Neural cell (in vitro differentiated cells): ENCODE data around the gene REXO1. TPM values are rescaled to one million over a fixed set of nuclear protein-coding genes. Genes with fewer than 3 reads are reported as not detected.

ENCODE experiments used
- H2AFZ ChIP-seq: fragments of 200-600, 300-800 bp; sonication (generic), shearing (Covaris generic); 2 replicates; pipeline ENCODE4 v1.6.0; 2014; ENCODE audit warnings: low read depth, mild to moderate bottlenecking, antibody characterized with exemption, low read length, moderate library complexity
- H3F3A ChIP-seq: fragments of 200-600 bp; shearing (Covaris generic); 2 replicates; pipeline ENCODE4 v1.6.1; 2016; ENCODE audit warnings: mild to moderate bottlenecking, moderate library complexity, mixed read lengths, antibody characterized with exemption, low read length; ENCODE audit not compliant: insufficient read depth, poor library complexity, severe bottlenecking
- H3K27ac ChIP-seq: fragments of 200-600, 300-800 bp; sonication (generic), shearing (Covaris generic); 2 replicates; pipeline ENCODE4 v1.5.1; 2014; ENCODE audit warnings: mild to moderate bottlenecking, low read length, moderate library complexity
- H3K27me3 ChIP-seq: fragments of 300-800, 200-600 bp; sonication (generic), shearing (Covaris generic); 2 replicates; pipeline ENCODE4 v1.6.0; 2014; ENCODE audit warnings: mild to moderate bottlenecking, low read depth, low read length, moderate library complexity; ENCODE audit not compliant: insufficient read depth
- H3K36me3 ChIP-seq: fragments of 300-800, 200-600 bp; sonication (generic), shearing (Covaris generic); 2 replicates; pipeline ENCODE4 v1.5.1; 2014; ENCODE audit warnings: mild to moderate bottlenecking, antibody characterized with exemption, low read length, moderate library complexity; ENCODE audit not compliant: insufficient read depth
- H3K4me2 ChIP-seq: fragments of 300-800, 200-600 bp; sonication (generic), shearing (Covaris generic); 2 replicates; pipeline ENCODE4 v1.6.0; 2014; ENCODE audit warnings: mild to moderate bottlenecking, low read length
- H3K4me3 ChIP-seq: fragments of 300-800, 200-600 bp; sonication (generic), shearing (Covaris generic); 2 replicates; pipeline ENCODE4 v1.5.1; 2014; ENCODE audit warnings: mild to moderate bottlenecking, low read length, moderate library complexity
- H3K79me2 ChIP-seq: fragments of 200-600 bp; shearing (Covaris generic); replicated peaks from 2 replicates; pipeline ENCODE4 v1.6.0; 2014; ENCODE audit warnings: mild to moderate bottlenecking, low read length, moderate library complexity; ENCODE audit not compliant: insufficient read depth
- H3K9ac ChIP-seq: fragments of 300-800, 200-600 bp; sonication (generic), shearing (Covaris generic); 2 replicates; pipeline ENCODE4 v1.6.1; 2016; ENCODE audit warnings: mild to moderate bottlenecking, low read length, mixed read lengths
- H3K9me2 ChIP-seq: fragments of 200-600 bp; shearing (Covaris generic); 2 replicates; pipeline ENCODE4 v1.6.1; 2016; ENCODE audit warnings: mild to moderate bottlenecking, low read length, mixed read lengths; ENCODE audit not compliant: insufficient read depth
- H3K9me3 ChIP-seq: fragments of 200-600, 300-800 bp; sonication (generic), shearing (Covaris generic); 2 replicates; pipeline ENCODE4 v1.6.1; 2016; ENCODE audit warnings: mild to moderate bottlenecking, mixed run types, low read length, moderate library complexity, mixed read lengths
- H4K20me1 ChIP-seq: fragments of 200-600 bp; shearing (Covaris generic); 2 replicates; pipeline ENCODE4 v1.6.1; 2016; ENCODE audit warnings: mild to moderate bottlenecking, mixed run types; ENCODE audit not compliant: insufficient read depth
- CTCF ChIP-seq: fragments of 450-650 bp; IDR thresholded peaks from 2 replicates; pipeline ENCODE4 v1.5.1; 2014; ENCODE audit warnings: antibody characterized with exemption, mild to moderate bottlenecking, moderate library complexity; ENCODE audit not compliant: poor library complexity, severe bottlenecking
- EP300 ChIP-seq: fragments of 450-650 bp; conservative IDR thresholded peaks from 2 replicates; pipeline ENCODE4 v1.6.1; 2014; ENCODE audit warnings: antibody characterized with exemption, mild to moderate bottlenecking, moderate library complexity; ENCODE audit not compliant: poor library complexity, severe bottlenecking
- EZH2 ChIP-seq: fragments of 200-600, 300-800 bp; shearing (Covaris generic), sonication (generic); IDR thresholded peaks from 2 replicates; pipeline ENCODE4 v1.6.1; 2014; ENCODE audit warnings: antibody characterized with exemption, low read length, borderline replicate concordance, mild to moderate bottlenecking; ENCODE audit not compliant: insufficient read depth, poor library complexity, severe bottlenecking
- MXI1 ChIP-seq: fragments of 450-650 bp; conservative IDR thresholded peaks from 2 replicates; pipeline ENCODE4 v1.6.1; 2014; ENCODE audit warnings: antibody characterized with exemption, mild to moderate bottlenecking; ENCODE audit not compliant: poor library complexity, severe bottlenecking
- POLR2AphosphoS5 ChIP-seq: IDR thresholded peaks from 2 replicates; pipeline ENCODE4 v1.6.1; 2012
- RAD21 ChIP-seq: fragments of 450-650 bp; conservative IDR thresholded peaks from 2 replicates; pipeline ENCODE4 v1.6.1; 2014; ENCODE audit warnings: antibody characterized with exemption, mild to moderate bottlenecking, moderate library complexity
- REST ChIP-seq: IDR thresholded peaks from 2 replicates; pipeline ENCODE4 v1.6.1; 2012; ENCODE audit warnings: borderline replicate concordance
- SMC3 ChIP-seq: fragments of 450-650 bp; conservative IDR thresholded peaks from 2 replicates; pipeline ENCODE4 v1.6.1; 2014; ENCODE audit warnings: antibody characterized with exemption, mild to moderate bottlenecking, moderate library complexity; ENCODE audit not compliant: poor library complexity
- TAF1 ChIP-seq: IDR thresholded peaks from 2 replicates; pipeline ENCODE4 v1.6.1; 2012; ENCODE audit warnings: low read depth
- polyA plus RNA-seq: library from polyadenylated mRNA; depleted of rRNA; stranded (reverse); fragments of >200 nt; gene quantifications from 2 replicates; pipeline ENCODE4 v1.2.3, GENCODE V29; 2014

The REXO1 gene
- polyA plus RNA-seq, 1 donor from 2014 or later: 9.2 TPM

DNA sequence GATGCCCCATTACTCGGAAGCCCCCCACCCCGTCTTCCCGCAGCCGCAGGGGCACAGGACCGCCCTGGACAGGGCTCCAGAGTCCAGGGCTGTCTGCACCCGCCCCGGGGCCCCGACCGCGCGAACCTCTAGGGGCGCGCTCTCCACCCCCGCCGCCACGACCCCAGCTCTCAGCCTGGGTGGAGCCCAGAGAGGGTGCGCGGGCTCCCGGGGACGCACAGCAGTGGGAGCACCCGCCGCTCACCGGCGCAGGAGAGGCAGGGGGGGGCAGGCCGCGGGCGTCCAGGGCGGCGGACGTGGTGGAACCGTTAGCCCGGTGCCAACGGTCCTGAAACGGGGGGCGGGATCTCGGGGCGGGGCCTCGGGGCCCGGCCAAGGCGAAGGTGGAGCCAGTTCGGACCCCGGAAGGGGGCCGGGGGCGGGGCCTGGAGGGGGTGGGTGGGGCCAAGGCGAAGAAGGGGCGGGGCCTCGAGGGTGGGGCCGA, 36.3 kb downstream of the REXO1 start, which contains the start of gene ATP8B3:
TSS of gene ATP8B3 (minus strand) at position 335 of the 484 bp plus-strand sequence. CDS start 540 bp downstream, outside the sequence.
- no peaks in the 10 kb centered on the region for H3K9me3 ChIP-seq
- no peaks in the 10 kb centered on the region for H3K9me2 ChIP-seq
- H3K27me3 ChIP-seq: no peaks in the 10 kb centered on the region
- H3K4me3 ChIP-seq: peak within 1 kb of the TSS; percentile 81
- peak within 1 kb of the TSS; percentile 71 for H3K9ac ChIP-seq
- peak within 1 kb of the TSS; percentile 77 for H3K4me2 ChIP-seq
- H4K20me1 ChIP-seq: no peaks in the 10 kb centered on the region
- no peaks in the 10 kb centered on the region for H3K36me3 ChIP-seq
- H3K79me2 ChIP-seq: no peaks in the 10 kb centered on the region
- no peak within 1 kb of the TSS for H3K27ac ChIP-seq
- no peaks in the 10 kb centered on the region for H3F3A ChIP-seq
- TF ChIP-seq RAD21: no peak
- TF ChIP-seq MXI1: no peak
- TF ChIP-seq EP300: no peak
- no peak for TF ChIP-seq POLR2AphosphoS5
- TF ChIP-seq CTCF: peak; percentile 9
- TF ChIP-seq TAF1: no peak
- no peak for TF ChIP-seq EZH2
- TF ChIP-seq REST: no peak
- TF ChIP-seq SMC3: no peak
- peak within 1 kb of the TSS; percentile 38 for H2AFZ ChIP-seq

DNA sequence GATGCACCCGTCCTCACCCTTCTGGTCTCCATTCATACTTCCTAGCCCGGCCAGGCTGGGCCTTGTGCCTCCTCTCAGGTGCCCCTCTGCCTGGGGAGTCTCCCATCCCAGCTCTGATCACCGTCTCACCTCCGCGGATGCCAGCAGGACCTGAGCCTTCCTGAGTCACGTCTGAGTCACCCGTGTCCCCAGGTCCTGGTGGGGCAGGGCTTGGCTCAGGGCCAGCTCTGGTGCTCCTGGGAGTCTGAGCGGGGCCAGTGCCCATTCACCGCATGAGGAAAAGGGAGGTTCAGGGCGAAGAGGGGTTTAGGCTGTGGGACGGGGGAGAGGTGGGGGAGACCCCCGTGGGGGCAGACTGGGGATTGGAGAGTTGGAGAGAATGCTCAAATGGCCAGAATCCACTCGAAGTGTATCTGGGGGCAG, 36.8 kb downstream of the REXO1 start:
- Histone ChIP-seq H3K27me3 (no peaks in the 10 kb centered on the region), H3K9ac (no peak overlapping the region)

More for the DNA sequence above, 36.8 kb downstream of the REXO1 start:
- H3K9me3 ChIP-seq: no peaks in the 10 kb centered on the region
- no peak overlapping the region for H3K27ac ChIP-seq
- H4K20me1 ChIP-seq: no peaks in the 10 kb centered on the region
- no peaks in the 10 kb centered on the region for H3F3A ChIP-seq
- no peaks in the 10 kb centered on the region for H3K79me2 ChIP-seq
- H3K4me2 ChIP-seq: no peak overlapping the region
- no peaks in the 10 kb centered on the region for H3K9me2 ChIP-seq
- no peak for TF ChIP-seq EZH2
- no peak for TF ChIP-seq RAD21
- TF ChIP-seq POLR2AphosphoS5: no peak
- TF ChIP-seq EP300: no peak
- TF ChIP-seq REST: no peak
- TF ChIP-seq MXI1: no peak
- TF ChIP-seq TAF1: no peak
- no peaks in the 10 kb centered on the region for H3K36me3 ChIP-seq
- H3K4me3 ChIP-seq: no peak overlapping the region
- H2AFZ ChIP-seq: no peak overlapping the region
